IPS DF 4.7 (cell line): Measurements from ENCODE around the gene SULT6B1.
A peak's percentile ranks its signal among the peaks of the same experiment; 100 is the strongest.
"Not testable (repeated sequence)": the region's sequence is repeated elsewhere in the genome, so short reads cannot be mapped to it uniquely, and the experiment has no call there.

ENCODE experiments used
- DNase-seq: peaks from one replicate; pipeline ENCODE4 v3.0.0-alpha.2; 2013; ENCODE audit warnings: low spot score; ENCODE audit errors: extremely low read depth

SULT6B1 gene, protein sequence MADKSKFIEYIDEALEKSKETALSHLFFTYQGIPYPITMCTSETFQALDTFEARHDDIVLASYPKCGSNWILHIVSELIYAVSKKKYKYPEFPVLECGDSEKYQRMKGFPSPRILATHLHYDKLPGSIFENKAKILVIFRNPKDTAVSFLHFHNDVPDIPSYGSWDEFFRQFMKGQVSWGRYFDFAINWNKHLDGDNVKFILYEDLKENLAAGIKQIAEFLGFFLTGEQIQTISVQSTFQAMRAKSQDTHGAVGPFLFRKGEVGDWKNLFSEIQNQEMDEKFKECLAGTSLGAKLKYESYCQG

GRCh38 chr2:37188570-37188969 is at the start of gene SULT6B1:
Gene SULT6B1, minus strand, starts transcription at chr2:37188670. Its CDS starts 30 bp downstream, at chr2:37188640.
- DNase-seq: no peak

DNA sequence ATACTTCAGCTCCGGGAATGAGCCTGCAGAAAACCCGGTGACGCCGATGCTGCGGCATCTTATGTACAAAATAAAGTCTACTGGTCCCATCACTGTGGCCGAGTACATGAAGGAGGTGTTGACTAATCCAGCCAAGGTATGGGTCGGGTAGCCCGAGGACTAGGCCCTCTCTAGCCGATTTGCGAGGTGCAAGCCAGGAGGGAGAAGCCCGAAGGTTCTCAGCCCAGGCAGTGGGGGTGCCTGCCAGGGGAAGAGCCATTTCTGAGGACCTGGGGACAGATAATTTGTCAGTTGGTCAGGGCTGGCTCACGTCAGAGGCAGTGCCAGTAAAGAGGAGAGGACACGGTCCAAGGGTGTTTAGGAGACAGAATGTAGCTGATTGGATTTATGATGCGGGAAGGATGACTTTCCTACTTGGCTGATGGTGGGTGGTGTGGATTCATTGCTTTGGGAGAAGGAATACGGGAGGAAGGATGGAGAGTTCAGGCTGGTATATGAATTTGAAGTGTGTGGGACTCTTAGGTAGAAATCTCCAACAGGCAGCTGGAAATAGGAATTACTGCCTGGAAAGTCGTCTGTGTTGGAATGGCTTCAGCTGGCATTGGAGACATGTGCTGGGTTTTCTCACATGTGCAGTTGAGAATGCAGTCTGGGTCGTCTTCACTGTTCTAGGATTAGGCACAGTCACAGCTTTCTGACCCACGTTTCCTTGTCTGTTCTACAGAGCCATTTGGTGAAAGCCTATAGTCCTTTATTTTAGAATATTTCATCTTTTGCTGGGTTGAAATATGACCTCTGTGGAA is 43.9 kb upstream of the SULT6B1 start:
- no peak for DNase-seq

DNA sequence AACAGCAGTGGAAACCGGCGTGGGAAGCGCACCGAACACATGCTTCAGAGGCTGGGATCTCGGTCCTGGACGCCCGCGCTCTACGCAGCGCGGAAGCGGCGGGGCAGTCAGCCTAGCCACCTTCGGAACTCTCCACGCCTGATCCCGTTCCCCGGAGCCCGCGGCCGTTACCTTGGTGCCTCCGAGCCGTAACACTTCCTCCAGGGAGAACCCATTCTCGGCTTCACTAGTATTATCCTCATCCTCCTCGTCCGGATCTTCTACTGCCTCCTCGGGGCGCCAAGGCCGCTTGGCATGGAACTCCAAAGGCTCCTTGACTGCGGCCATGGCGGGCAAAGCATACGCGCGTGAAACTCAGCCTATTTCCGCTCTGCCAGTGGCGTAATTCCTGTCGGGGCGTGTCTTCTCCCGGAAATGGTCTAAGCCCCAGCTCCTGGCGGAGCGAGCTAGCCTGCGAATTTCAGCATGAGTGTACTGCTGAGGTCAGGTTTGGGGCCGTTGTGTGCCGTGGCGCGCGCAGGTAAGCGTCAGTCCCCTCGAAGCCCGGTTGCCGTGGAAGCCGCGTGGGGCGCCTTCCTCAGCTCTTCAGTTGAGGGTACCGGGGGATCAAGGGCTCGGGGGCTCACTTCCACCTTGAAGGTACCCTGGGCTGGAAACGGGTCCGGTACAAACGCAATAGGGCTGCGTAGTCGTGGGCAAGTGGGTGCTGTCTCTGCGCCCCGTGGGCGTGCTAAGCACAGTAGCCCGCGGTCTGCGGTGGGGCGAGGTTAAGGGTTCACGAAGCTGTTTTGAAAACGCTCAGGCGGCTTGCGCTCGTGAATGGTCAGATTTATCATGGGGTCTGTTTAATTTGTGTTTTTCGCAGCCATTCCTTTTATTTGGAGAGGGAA is 43.0 kb upstream of the SULT6B1 start, which contains the start of the genes CEBPZ and NDUFAF7:
Gene CEBPZ, minus strand, starts transcription at position 356 of the 890 bp plus-strand sequence. Its CDS starts 29 bp downstream, at position 327.
Gene NDUFAF7, plus strand, starts transcription at position 418 of the 890 bp plus-strand sequence. Its CDS starts 48 bp downstream, at position 466.
- peak; percentile 79 for DNase-seq

- DNase-seq: no peak
Measured at GRCh38 chr2:37230581-37230980, 42.1 kb upstream of the SULT6B1 start.

- no peak for DNase-seq
Measured at GRCh38 chr2:37228788-37229187, 40.3 kb upstream of the SULT6B1 start.

DNA sequence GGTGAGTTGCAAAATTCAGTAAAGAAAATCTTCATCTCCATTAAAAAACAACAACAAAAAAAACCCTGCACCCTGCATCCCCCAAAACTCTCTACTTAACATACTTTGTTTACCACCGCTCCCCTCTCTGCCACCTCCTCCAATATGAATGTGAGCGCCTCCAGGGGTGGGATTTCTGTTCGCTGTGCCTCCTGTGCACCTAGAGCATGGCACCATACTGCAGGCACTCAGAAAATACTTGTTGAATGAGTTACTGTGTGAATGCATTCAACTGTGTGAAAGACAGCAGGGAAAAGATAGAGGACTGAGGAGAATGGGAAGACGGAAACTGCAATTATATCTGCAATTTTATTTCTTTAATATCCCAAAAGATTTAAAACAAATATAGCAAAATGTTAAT is 38.4 kb upstream of the SULT6B1 start:
- no peak for DNase-seq

- DNase-seq: not testable (repeated sequence)
Measured at GRCh38 chr2:37225129-37225528, 36.7 kb upstream of the SULT6B1 start.

DNA sequence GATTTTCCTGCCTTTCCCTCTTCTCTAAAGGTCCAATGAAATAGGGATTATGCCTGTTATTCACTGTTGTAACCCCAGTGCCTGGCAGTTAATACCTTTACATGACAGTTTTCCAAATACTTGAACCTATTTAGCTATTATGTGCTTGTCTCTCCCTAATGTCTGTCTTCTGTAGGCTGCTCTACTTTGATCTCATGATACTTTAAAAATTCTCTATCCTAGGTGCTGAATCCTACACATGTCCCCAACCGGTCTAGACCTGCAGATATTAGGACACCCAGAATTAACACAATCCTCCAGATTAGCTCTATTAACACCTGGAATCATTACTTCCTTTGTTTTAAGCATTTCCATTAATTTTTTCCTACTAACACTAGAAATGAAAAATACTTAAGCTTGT is 35.6 kb upstream of the SULT6B1 start:
- no peak for DNase-seq

DNA sequence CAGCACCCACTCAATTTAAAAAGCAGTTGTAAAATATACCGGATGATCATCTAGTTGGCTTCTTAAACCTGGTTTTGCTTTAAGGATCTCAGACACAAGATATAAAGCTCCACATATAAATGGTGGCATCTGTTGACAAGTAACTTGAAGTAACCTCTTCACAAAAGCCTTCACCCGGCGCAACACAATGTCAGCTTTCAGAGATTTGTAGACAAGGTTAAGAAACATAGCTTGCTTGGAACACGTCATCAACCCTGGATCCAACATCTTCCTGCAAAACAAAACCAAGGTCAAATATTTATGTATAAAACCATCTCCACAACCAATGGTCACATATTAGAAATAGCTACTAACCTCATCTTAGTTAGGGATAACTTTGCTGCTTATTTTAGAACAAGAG is 34.7 kb upstream of the SULT6B1 start:
- DNase-seq: no peak

DNA sequence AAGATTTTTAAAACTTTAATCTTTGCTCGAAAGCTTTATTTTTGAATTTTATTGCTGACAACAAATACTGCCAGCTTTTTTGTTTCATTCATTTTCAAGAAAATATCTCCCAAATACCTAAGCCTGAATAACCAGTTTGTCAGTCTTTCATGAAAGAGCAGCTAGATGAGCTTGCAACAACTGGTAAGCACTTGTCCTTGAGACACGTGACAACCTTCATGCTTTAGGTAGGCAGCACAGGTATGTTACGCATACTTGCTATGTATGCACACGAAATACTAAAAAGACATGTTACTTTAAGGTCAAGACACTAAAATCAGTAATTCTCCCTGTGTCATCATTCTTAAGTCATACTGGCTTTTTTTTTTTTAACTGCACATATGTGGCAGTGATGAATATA is 30.6 kb upstream of the SULT6B1 start:
- DNase-seq: no peak

- no peak for DNase-seq
Measured at GRCh38 chr2:37215250-37215649, 26.8 kb upstream of the SULT6B1 start.

DNA sequence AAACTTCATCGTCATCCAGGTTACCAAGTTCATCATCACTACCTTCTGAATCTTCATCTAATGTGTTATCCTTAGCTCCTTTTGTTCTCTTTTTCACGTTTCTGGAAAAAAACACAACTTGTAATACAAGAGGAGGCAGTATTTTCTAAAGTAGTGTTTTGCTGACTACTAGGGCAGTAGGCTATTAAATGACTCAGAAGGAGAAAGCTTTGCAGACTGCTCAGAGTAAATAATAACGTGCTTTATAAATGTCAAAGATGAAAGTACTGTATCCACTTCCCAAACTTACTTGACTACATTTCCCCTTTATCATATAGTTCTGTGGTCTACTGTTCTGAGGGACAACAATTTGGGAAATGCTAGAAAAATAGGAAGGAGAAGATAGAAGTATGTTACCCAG is 23.5 kb upstream of the SULT6B1 start:
- DNase-seq: no peak

- DNase-seq: no peak
Measured at GRCh38 chr2:37211212-37211611, 22.7 kb upstream of the SULT6B1 start.

- DNase-seq: not testable (repeated sequence)
Measured at GRCh38 chr2:37206760-37207159, 18.3 kb upstream of the SULT6B1 start.

DNA sequence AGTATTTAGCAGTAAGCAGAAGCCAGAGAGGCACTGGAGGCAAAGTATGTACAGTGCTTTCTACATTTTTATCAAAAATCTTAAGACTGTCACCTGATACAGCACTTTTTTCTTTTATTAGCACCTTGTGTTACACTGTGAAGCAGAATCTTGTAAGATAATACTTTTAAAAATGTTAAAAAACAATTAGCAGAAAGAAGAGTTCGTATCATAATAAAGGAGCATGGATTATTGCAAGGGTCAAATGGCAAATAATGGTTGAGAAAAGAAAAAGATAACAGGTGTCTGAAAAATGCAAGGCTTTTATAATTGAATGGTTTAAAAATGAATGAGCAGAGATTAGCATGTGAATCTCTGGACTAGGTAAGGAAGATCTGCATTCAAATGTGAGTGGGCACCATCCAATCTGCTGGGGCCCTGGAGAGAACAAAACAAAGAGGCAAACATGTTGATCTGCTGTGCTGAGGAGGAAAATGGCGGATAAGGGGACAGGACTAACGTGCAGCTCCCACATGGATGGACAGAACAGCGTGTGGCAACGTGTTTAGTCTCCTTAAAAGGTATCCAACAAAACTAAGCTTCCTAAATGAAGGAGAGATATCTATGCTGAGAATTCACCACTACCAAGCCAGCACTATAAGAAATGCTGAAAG is 17.3 kb upstream of the SULT6B1 start:
- peak; percentile 78 for DNase-seq

- DNase-seq: not testable (repeated sequence)
Measured at GRCh38 chr2:37205071-37205661, 16.7 kb upstream of the SULT6B1 start.

GRCh38 chr2:37203708-37204107 is 15.2 kb upstream of the SULT6B1 start:
- DNase-seq: no peak

GRCh38 chr2:37201766-37202165 is 13.3 kb upstream of the SULT6B1 start:
- no peak for DNase-seq

DNA sequence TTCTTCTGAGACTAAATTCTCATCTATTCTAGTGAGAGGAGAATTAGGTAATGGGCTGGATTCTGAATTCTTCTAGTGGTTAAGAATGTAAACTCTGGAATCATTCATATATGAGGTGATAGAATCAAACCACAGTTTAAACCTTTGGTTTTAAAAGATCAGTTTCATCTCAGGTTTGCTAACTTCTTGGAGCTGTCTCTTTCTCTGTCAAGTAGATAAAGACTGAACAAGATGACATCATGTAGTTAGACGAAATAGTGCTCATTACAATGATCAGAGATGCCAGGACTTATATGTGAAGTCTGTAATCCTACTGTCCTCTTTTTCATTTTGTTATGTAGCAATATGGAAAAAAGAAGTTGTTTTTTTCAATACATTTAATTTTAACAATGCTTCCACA is 12.7 kb upstream of the SULT6B1 start:
- no peak for DNase-seq

GRCh38 chr2:37198681-37199065 is 10.2 kb upstream of the SULT6B1 start:
- DNase-seq: no peak
